Heart left ventricle (tissue), 16 donors: Measurements from ENCODE around the gene SGCE. TPM values are rescaled to one million over a fixed set of nuclear protein-coding genes. Genes with fewer than 3 reads are reported as not detected.

Experiments used
- ATAC-seq, 4 donors: fragments of 200-7000 bp; cut with Tn5 transposase; one replicate each; pipeline ENCODE4 v1.9.1; 2020 to 2022; ENCODE audit warnings: moderate library complexity in 4 of 4, mild to moderate bottlenecking in 3 of 4, moderate number of reproducible peaks in 1 of 4
- DNase-seq, 5 donors: peaks; one replicate each; pipeline ENCODE4 v3.0.0-alpha.2; 2020
- H3K27ac ChIP-seq, 12 donors: fragments of 200-600 bp; sonication (generic) in 4 of 12; one replicate each; pipeline versions ENCODE4 v1.5.0 to v1.8.0; 2016 to 2022; ENCODE audit warnings: mild to moderate bottlenecking in 2 of 12
- H3K27me3 ChIP-seq, 9 donors: fragments of 200-600 bp; sonication (generic) in 2 of 9; one replicate each; pipeline versions ENCODE4 v1.5.1 to v1.8.0; 2016 to 2022; ENCODE audit warnings: mild to moderate bottlenecking in 3 of 9
- H3K36me3 ChIP-seq, 9 donors: fragments of 200-600 bp; sonication (generic) in 2 of 9; one replicate each; pipeline versions ENCODE4 v1.5.0 to v1.8.0; 2018 to 2022; ENCODE audit warnings: mild to moderate bottlenecking in 2 of 9
- H3K4me1 ChIP-seq, 12 donors: fragments of 200-600 bp; sonication (generic) in 4 of 12; one replicate each; pipeline versions ENCODE4 v1.5.0 to v1.8.0; 2016 to 2022; ENCODE audit warnings: mild to moderate bottlenecking in 3 of 12
- H3K4me3 ChIP-seq, 12 donors: fragments of 200-600 bp; sonication (generic) in 4 of 12; one replicate each; pipeline versions ENCODE4 v1.5.0 to v1.8.0; 2017 to 2022; ENCODE audit warnings: mild to moderate bottlenecking in 9 of 12, moderate library complexity in 4 of 12
- H3K9me3 ChIP-seq, 12 donors: fragments of 200-600 bp; sonication (generic) in 4 of 12; one replicate each; pipeline versions ENCODE4 v1.5.0 to v1.8.0; 2016 to 2022; ENCODE audit warnings: mild to moderate bottlenecking in 1 of 12
- POLR2A ChIP-seq, 2 donors: fragments of 450-650 bp; IDR thresholded peaks; one replicate each; pipeline ENCODE4 v1.6.1; 2017; ENCODE audit warnings: antibody characterized with exemption in 2 of 2, mild to moderate bottlenecking in 2 of 2, moderate library complexity in 2 of 2
- WGBS, 4 donors: extraction: QIAGEN DNeasy Blood & Tissue Kit in 2 of 4; methylation state at CpG; one replicate each; pipeline versions ENCODE4 v1.1.5 to v1.1.7; 2013 to 2018; 5-methylcytosine and 5-hydroxymethylcytosine counted together
- intact Hi-C, 10 donors: fragments of 100-400 bp; cut with DNase I; formaldehyde crosslinking; loops; one replicate each; pipeline versions ENCODE4 v1.11.1 to v1.14.2; 2022
- polyA plus RNA-seq, 2 donors: library from polyadenylated mRNA; stranded (reverse); fragments of 200-250 nt; gene quantifications; one replicate each; pipeline ENCODE4 v1.2.3, GENCODE V29; 2013
- total RNA-seq, 9 donors: library from RNA; depleted of rRNA in 2 of 9; stranded (reverse); fragments of >200 nt in 2 of 9; fragmentation: NEBNext Ultra II Directional in 3 of 9; extraction: Animal tissue kit (Norgen Biotek cat#: 25700) in 3 of 9; gene quantifications; one replicate each; pipeline versions ENCODE4 v1.1.0 to v1.2.4, GENCODE V29; 2016 to 2023
- TF ChIP-seq, protein P1 (sequence below), 12 donors: fragments of 200-600 bp; sonication (generic) in 4 of 12; IDR thresholded peaks; one replicate each; pipeline versions ENCODE4 v1.5.0 to v1.8.0; 2018 to 2022; ENCODE audit warnings: antibody characterized with exemption in 12 of 12, mild to moderate bottlenecking in 5 of 12
- donor health status: ischemic (EF 13 %, LVEDD 7.1; RV severe dilation, severe dysfunction).
- donor health status: healthy with polysubstance abuse.
- donor health status: DM: no; HTN: yes; CAD: no.
- donor health status: DM: no; HTN: no; CAD: no.
- donor health status: ischemic (EF 25% LVEDD 6.9; RV normal size, moderate dysfunction).
- donor health status: ischemic (EF 25% LVEDD 5.7; RV mildly dilated, moderate dysfunction).
- donor health status: healthy.
- donor health status: DM: yes; HTN: yes; CAD: no.
- donor health status: ischemic (EF 35%, LVEDD 5.7; RV mildly dilated, moderate dysfunction).
- donor health status: nonischemic (EF 11% LVEDD 7.7; RV severe dilation, severe dysfunction).
- donor health status: DM: yes; HTN: yes; CAD: no.
- donor health status: PGD.
- donor health status: ischemic (EF 29% LVEDD 5.4; RV normal size, mild dysfunction).
- donor health status: nonischemic (EF 23%, LVEDD 6.1; RV moderate dilation, normal function).

SGCE gene
- total and polyA plus RNA-seq, 11 donors, result 10.0 to 40.2 (median 26.4) TPM

DNA sequence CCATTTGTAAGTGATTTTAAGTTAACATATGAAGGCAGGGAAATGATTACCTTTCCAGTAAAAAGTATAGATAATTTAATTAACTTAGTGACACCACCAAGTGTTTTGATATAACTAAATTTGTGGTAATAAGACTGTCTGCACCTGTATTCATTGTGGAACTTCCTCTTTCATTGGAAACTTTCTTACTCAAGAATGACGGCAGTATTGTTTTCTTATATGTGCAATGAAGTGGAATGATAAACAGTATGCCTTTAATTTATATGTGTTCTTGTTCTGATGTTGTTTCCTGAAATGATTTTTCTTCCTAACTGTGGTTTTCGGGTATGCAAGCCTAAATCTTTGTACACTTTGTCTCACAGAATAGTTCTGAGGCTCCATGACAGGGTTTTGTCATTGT lies 99.9 kb downstream of the SGCE start:
- TF ChIP-seq, protein P1, sequence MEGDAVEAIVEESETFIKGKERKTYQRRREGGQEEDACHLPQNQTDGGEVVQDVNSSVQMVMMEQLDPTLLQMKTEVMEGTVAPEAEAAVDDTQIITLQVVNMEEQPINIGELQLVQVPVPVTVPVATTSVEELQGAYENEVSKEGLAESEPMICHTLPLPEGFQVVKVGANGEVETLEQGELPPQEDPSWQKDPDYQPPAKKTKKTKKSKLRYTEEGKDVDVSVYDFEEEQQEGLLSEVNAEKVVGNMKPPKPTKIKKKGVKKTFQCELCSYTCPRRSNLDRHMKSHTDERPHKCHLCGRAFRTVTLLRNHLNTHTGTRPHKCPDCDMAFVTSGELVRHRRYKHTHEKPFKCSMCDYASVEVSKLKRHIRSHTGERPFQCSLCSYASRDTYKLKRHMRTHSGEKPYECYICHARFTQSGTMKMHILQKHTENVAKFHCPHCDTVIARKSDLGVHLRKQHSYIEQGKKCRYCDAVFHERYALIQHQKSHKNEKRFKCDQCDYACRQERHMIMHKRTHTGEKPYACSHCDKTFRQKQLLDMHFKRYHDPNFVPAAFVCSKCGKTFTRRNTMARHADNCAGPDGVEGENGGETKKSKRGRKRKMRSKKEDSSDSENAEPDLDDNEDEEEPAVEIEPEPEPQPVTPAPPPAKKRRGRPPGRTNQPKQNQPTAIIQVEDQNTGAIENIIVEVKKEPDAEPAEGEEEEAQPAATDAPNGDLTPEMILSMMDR (IDR thresholded peaks at IDR 0.05), result no peak
- TF ChIP-seq POLR2A (IDR thresholded peaks at IDR 0.05), result no peak
- H3K4me3 ChIP-seq, result no peak overlapping the region
- H3K9me3 ChIP-seq, result no peaks in the 10 kb centered on the region
- H3K4me1 ChIP-seq, result no peaks in the 10 kb centered on the region
- DNase-seq (no peak), ATAC-seq (no peak)
- no peaks in the 10 kb centered on the region for H3K27me3 ChIP-seq
- intact Hi-C loops, result no loop called here
- H3K27ac ChIP-seq, result no peak overlapping the region
- peaks cover 0 to 87% (median 49%) of the 10 kb centered on the region in 9 donors for H3K36me3 ChIP-seq
- WGBS, 4 donors, result 91 to 95% (median 92%) methylated on average over 2 of the region's 2 CpGs

DNA sequence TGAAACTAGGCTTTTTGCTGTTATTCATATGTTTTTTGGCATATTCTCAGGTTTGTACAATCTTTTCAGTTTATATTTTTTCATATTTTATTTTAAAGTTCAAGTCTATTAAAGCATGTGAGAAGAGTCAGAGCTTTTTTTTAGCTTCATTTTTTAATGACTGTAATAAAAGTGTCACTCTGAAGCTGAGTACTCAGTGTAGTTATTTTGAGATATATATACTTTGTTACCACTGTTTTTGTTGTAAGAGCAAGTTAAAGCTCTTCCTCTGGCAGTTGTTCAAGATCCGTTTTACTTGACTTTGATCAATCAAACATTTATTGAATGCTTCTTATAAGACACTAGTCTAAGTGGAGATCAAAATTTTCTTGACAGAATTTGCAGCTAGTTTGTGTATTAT lies 108.8 kb downstream of the SGCE start:
- no peaks in the 10 kb centered on the region for H3K9me3 ChIP-seq
- no peak for TF ChIP-seq POLR2A (IDR thresholded peaks at IDR 0.05)
- TF ChIP-seq, protein P1 (IDR thresholded peaks at IDR 0.05), result no peak
- ATAC-seq, result no peak
- DNase-seq, result no peak
- no peaks in the 10 kb centered on the region for H3K4me1 ChIP-seq
- H3K36me3 ChIP-seq, result peaks cover 0 to 76% (median 18%) of the 10 kb centered on the region in 9 donors
- intact Hi-C loops, result no loop called here
- H3K27me3 ChIP-seq, result no peaks in the 10 kb centered on the region
- no peak overlapping the region for H3K27ac ChIP-seq
- 55 to 65% (median 60%) methylated on average over 1 of the region's 1 CpG for WGBS, 4 donors
- no peak overlapping the region for H3K4me3 ChIP-seq

DNA sequence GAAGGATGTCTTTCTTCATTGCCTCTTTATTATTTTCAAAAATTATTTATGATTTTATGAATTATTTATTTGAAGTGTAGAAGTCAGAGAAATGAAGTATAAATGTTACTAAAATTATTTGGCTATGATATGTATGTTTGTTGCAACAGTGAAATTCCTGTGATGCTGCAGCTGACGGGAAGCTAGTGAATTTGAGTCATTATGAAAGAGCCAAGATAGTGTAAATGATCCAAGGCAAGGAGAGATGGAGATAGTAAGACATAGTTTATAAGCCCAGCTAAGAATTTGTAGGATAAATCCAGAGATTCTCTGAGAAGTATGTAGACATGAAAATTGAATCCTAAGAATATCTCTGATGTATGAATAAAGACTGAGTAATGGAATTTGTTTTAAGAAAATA lies 115.5 kb downstream of the SGCE start:
- WGBS, 4 donors, result 75 to 92% (median 86%) methylated on average over 1 of the region's 1 CpG
- no peak for DNase-seq
- no peak overlapping the region for H3K27ac ChIP-seq
- ATAC-seq, result no peak
- H3K4me1 ChIP-seq, result no peaks in the 10 kb centered on the region
- peaks cover 0 to 89% (median 32%) of the 10 kb centered on the region in 9 donors for H3K36me3 ChIP-seq
- no peak overlapping the region for H3K4me3 ChIP-seq
- TF ChIP-seq POLR2A (IDR thresholded peaks at IDR 0.05), result no peak
- TF ChIP-seq, protein P1 (IDR thresholded peaks at IDR 0.05), result no peak
- H3K9me3 ChIP-seq, result no peaks in the 10 kb centered on the region
- no peaks in the 10 kb centered on the region for H3K27me3 ChIP-seq
- intact Hi-C loops, result no loop called here

Other genes with a start within 250 kb of the SGCE start
- 10 to 100 TPM; 14.3 to 24.3 (median 17.2) TPM for gene CASD1, start 146.3 kb downstream of the SGCE start, total RNA-seq
- gene CASD1, start 146.3 kb downstream of the SGCE start, polyA plus RNA-seq, result 10 to 100 TPM in 1 of 2 donors, 1 to 10 TPM in 1; 9.5 to 12.1 TPM